HUDEP-2 (cell line): ENCODE measurements around the gene CDH23.
"Not testable (repeated sequence)": the region's sequence is repeated elsewhere in the genome, so short reads cannot be mapped to it uniquely, and the experiment has no call there.

Experiments used
- DNase-seq, 76 experiments: peaks; one replicate each; lab custom pipeline; 2025; ENCODE audit not compliant: unreplicated experiment in 76 of 76; lab: John Stamatoyannopoulos, UW

CDH23 gene

GRCh38 chr10:71850743-71851464, 454.2 kb downstream of the CDH23 start, which contains the start of gene PSAP:
Gene PSAP, minus strand, starts transcription at chr10:71851251. Its CDS starts 30 bp downstream, at chr10:71851221.
- peak in 75 of 76 experiments; percentile 50 to 99 (median 96) for DNase-seq

- DNase-seq, result not testable (repeated sequence)
These were observed 454.9 kb downstream of the CDH23 start for GRCh38 chr10:71851465-71852095.

GRCh38 chr10:71852355-71852937, 455.7 kb downstream of the CDH23 start:
- no peak for DNase-seq

GRCh38 chr10:71854031-71854430, 457.3 kb downstream of the CDH23 start:
- peak in 1 of 76 experiments; percentile 11 for DNase-seq

- no peak for DNase-seq
These were observed 459.9 kb downstream of the CDH23 start for GRCh38 chr10:71856619-71857018.

- no peak for DNase-seq
These were observed 461.5 kb downstream of the CDH23 start for GRCh38 chr10:71857934-71858890.

GRCh38 chr10:71860243-71861029, 463.7 kb downstream of the CDH23 start:
- peak in 73 of 76 experiments; percentile 43 to 94 (median 80) for DNase-seq

GRCh38 chr10:71863203-71863602, 466.5 kb downstream of the CDH23 start:
- no peak for DNase-seq

- no peak for DNase-seq
These were observed 468.2 kb downstream of the CDH23 start for GRCh38 chr10:71864911-71865361.
